Heart left ventricle (tissue), 16 donors: ENCODE data around the gene KCNMA1. TPM values are rescaled to one million over a fixed set of nuclear protein-coding genes. Genes with fewer than 3 reads are reported as not detected.

ENCODE experiments used
- ATAC-seq, 4 donors: fragments of 200-7000 bp; cut with Tn5 transposase; one replicate each; pipeline ENCODE4 v1.9.1; 2020 to 2022; ENCODE audit warnings: moderate library complexity in 4 of 4, mild to moderate bottlenecking in 3 of 4, moderate number of reproducible peaks in 1 of 4
- DNase-seq, 5 donors: peaks; one replicate each; pipeline ENCODE4 v3.0.0-alpha.2; 2020
- H3K27ac ChIP-seq, 12 donors: fragments of 200-600 bp; sonication (generic) in 4 of 12; one replicate each; pipeline versions ENCODE4 v1.5.0 to v1.8.0; 2016 to 2022; ENCODE audit warnings: mild to moderate bottlenecking in 2 of 12
- H3K27me3 ChIP-seq, 9 donors: fragments of 200-600 bp; sonication (generic) in 2 of 9; one replicate each; pipeline versions ENCODE4 v1.5.1 to v1.8.0; 2016 to 2022; ENCODE audit warnings: mild to moderate bottlenecking in 3 of 9
- H3K36me3 ChIP-seq, 9 donors: fragments of 200-600 bp; sonication (generic) in 2 of 9; one replicate each; pipeline versions ENCODE4 v1.5.0 to v1.8.0; 2018 to 2022; ENCODE audit warnings: mild to moderate bottlenecking in 2 of 9
- H3K4me1 ChIP-seq, 12 donors: fragments of 200-600 bp; sonication (generic) in 4 of 12; one replicate each; pipeline versions ENCODE4 v1.5.0 to v1.8.0; 2016 to 2022; ENCODE audit warnings: mild to moderate bottlenecking in 3 of 12
- H3K4me3 ChIP-seq, 12 donors: fragments of 200-600 bp; sonication (generic) in 4 of 12; one replicate each; pipeline versions ENCODE4 v1.5.0 to v1.8.0; 2017 to 2022; ENCODE audit warnings: mild to moderate bottlenecking in 9 of 12, moderate library complexity in 4 of 12
- H3K9me3 ChIP-seq, 12 donors: fragments of 200-600 bp; sonication (generic) in 4 of 12; one replicate each; pipeline versions ENCODE4 v1.5.0 to v1.8.0; 2016 to 2022; ENCODE audit warnings: mild to moderate bottlenecking in 1 of 12
- POLR2A ChIP-seq, 2 donors: fragments of 450-650 bp; IDR thresholded peaks; one replicate each; pipeline ENCODE4 v1.6.1; 2017; ENCODE audit warnings: antibody characterized with exemption in 2 of 2, mild to moderate bottlenecking in 2 of 2, moderate library complexity in 2 of 2
- WGBS, 4 donors: extraction: QIAGEN DNeasy Blood & Tissue Kit in 2 of 4; methylation state at CpG; one replicate each; pipeline versions ENCODE4 v1.1.5 to v1.1.7; 2013 to 2018; 5-methylcytosine and 5-hydroxymethylcytosine counted together
- intact Hi-C, 10 donors: fragments of 100-400 bp; cut with DNase I; formaldehyde crosslinking; loops; one replicate each; pipeline versions ENCODE4 v1.11.1 to v1.14.2; 2022
- polyA plus RNA-seq, 2 donors: library from polyadenylated mRNA; stranded (reverse); fragments of 200-250 nt; gene quantifications; one replicate each; pipeline ENCODE4 v1.2.3, GENCODE V29; 2013
- total RNA-seq, 9 donors: library from RNA; depleted of rRNA in 2 of 9; stranded (reverse); fragments of >200 nt in 2 of 9; fragmentation: NEBNext Ultra II Directional in 3 of 9; extraction: Animal tissue kit (Norgen Biotek cat#: 25700) in 3 of 9; gene quantifications; one replicate each; pipeline versions ENCODE4 v1.1.0 to v1.2.4, GENCODE V29; 2016 to 2023
- TF ChIP-seq, protein P1 (sequence below), 12 donors: fragments of 200-600 bp; sonication (generic) in 4 of 12; IDR thresholded peaks; one replicate each; pipeline versions ENCODE4 v1.5.0 to v1.8.0; 2018 to 2022; ENCODE audit warnings: antibody characterized with exemption in 12 of 12, mild to moderate bottlenecking in 5 of 12
- donor health status: ischemic (EF 13 %, LVEDD 7.1; RV severe dilation, severe dysfunction).
- donor health status: healthy with polysubstance abuse.
- donor health status: DM: no; HTN: yes; CAD: no.
- donor health status: DM: no; HTN: no; CAD: no.
- donor health status: ischemic (EF 25% LVEDD 6.9; RV normal size, moderate dysfunction).
- donor health status: ischemic (EF 25% LVEDD 5.7; RV mildly dilated, moderate dysfunction).
- donor health status: healthy.
- donor health status: DM: yes; HTN: yes; CAD: no.
- donor health status: ischemic (EF 35%, LVEDD 5.7; RV mildly dilated, moderate dysfunction).
- donor health status: nonischemic (EF 11% LVEDD 7.7; RV severe dilation, severe dysfunction).
- donor health status: DM: yes; HTN: yes; CAD: no.
- donor health status: PGD.
- donor health status: ischemic (EF 29% LVEDD 5.4; RV normal size, mild dysfunction).
- donor health status: nonischemic (EF 23%, LVEDD 6.1; RV moderate dilation, normal function).

The KCNMA1 gene
- total and polyA plus RNA-seq, 11 donors: 0.39 to 8.7 (median 1.7) TPM

DNA sequence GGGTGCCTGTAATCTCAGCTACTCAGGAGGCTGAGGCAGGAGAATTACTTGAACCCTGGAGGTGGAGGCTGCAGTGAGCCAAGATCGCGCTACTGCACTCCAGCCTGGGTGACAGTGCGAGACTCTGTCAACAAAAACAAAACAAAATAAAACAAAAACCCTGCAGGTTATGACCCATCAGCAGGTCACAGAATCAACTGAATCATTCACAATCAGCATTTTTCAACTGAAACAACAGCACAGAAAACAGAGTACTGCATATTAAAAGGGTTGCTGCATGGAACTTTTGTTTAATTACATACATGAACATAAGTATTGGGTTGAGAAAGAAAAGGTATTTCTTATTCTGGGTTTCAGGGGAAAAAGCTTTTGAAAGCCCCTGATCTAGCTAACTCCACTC lies 77.6 kb downstream of the KCNMA1 start:
- WGBS, 4 donors: 74 to 98% (median 84%) methylated on average over 3 of the region's 3 CpGs
- intact Hi-C loops: no loop called here
- Histone ChIP-seq H3K27ac (peak overlapping the region in 1 of 12 donors; percentile 64), H3K9me3 (no peaks in the 10 kb centered on the region), H3K4me1 (peaks cover 0 to 11% (median 0%) of the 10 kb centered on the region in 12 donors), H3K36me3 (no peaks in the 10 kb centered on the region), H3K27me3 (peaks cover 0 to 12% (median 3%) of the 10 kb centered on the region in 9 donors), H3K4me3 (no peak overlapping the region)
- TF ChIP-seq POLR2A (IDR thresholded peaks at IDR 0.05): no peak
- TF ChIP-seq, protein P1, sequence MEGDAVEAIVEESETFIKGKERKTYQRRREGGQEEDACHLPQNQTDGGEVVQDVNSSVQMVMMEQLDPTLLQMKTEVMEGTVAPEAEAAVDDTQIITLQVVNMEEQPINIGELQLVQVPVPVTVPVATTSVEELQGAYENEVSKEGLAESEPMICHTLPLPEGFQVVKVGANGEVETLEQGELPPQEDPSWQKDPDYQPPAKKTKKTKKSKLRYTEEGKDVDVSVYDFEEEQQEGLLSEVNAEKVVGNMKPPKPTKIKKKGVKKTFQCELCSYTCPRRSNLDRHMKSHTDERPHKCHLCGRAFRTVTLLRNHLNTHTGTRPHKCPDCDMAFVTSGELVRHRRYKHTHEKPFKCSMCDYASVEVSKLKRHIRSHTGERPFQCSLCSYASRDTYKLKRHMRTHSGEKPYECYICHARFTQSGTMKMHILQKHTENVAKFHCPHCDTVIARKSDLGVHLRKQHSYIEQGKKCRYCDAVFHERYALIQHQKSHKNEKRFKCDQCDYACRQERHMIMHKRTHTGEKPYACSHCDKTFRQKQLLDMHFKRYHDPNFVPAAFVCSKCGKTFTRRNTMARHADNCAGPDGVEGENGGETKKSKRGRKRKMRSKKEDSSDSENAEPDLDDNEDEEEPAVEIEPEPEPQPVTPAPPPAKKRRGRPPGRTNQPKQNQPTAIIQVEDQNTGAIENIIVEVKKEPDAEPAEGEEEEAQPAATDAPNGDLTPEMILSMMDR (IDR thresholded peaks at IDR 0.05): no peak
- no peak for ATAC-seq
- no peak for DNase-seq

- Histone ChIP-seq H3K4me3 (no peak overlapping the region), H3K27ac (peak overlapping the region in 2 of 12 donors; percentile 83 to 89), H3K27me3 (no peaks in the 10 kb centered on the region), H3K9me3 (no peaks in the 10 kb centered on the region), H3K4me1 (peaks cover 0 to 36% (median 0%) of the 10 kb centered on the region in 12 donors), H3K36me3 (no peaks in the 10 kb centered on the region)
- WGBS, 4 donors: 80 to 100% (median 88%) methylated on average over 1 of the region's 1 CpG
- TF ChIP-seq, protein P1 (IDR thresholded peaks at IDR 0.05): no peak
- TF ChIP-seq POLR2A (IDR thresholded peaks at IDR 0.05): no peak
- intact Hi-C loops: no loop called here
- ATAC-seq (no peak), DNase-seq (no peak)
These were observed 80.5 kb downstream of the KCNMA1 start for GRCh38 chr10:77556990-77557601.

DNA sequence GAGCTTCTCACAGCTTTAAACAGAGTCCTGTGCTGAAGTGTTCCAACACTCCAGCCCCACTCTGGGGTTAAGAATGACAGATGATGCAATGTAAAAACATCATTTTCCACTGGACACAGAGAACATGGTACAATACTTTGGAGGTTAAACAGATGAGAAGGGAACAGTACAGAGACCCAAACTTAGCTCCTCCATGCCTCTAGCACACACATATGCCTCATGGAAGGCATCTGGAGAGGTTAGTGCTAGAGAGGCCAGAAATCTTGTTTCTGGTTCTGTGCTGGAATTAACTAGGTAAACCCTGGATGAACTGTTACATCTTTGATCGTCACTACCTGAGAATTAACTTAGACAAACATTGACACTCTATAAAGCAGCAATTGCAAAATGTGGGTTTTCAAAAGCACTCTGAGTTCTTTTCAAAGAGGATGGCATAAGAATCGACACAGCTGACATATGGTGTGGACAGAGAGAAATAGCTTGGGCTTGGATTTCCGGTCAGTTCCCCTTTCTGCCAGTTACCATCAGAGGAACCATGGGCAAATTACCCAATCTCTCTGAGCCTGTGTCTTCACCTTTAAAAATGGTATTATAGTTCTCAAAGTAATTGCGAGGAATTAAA lies 81.9 kb downstream of the KCNMA1 start:
- 85 to 89% (median 86%) methylated on average over 4 of the region's 4 CpGs for WGBS, 4 donors
- peaks cover 0 to 44% (median 0%) of the 10 kb centered on the region in 12 donors for H3K4me1 ChIP-seq
- DNase-seq (no peak), ATAC-seq (peak in 2 of 4 donors; percentile 40 to 65)
- no peak for TF ChIP-seq POLR2A (IDR thresholded peaks at IDR 0.05)
- TF ChIP-seq, protein P1 (IDR thresholded peaks at IDR 0.05): no peak
- intact Hi-C loops: no loop called here
- no peak overlapping the region for H3K4me3 ChIP-seq
- peak overlapping the region in 6 of 12 donors; percentile 3 to 89 (median 48) for H3K27ac ChIP-seq
- H3K36me3 ChIP-seq: no peaks in the 10 kb centered on the region
- no peaks in the 10 kb centered on the region for H3K27me3 ChIP-seq
- H3K9me3 ChIP-seq: no peaks in the 10 kb centered on the region

DNA sequence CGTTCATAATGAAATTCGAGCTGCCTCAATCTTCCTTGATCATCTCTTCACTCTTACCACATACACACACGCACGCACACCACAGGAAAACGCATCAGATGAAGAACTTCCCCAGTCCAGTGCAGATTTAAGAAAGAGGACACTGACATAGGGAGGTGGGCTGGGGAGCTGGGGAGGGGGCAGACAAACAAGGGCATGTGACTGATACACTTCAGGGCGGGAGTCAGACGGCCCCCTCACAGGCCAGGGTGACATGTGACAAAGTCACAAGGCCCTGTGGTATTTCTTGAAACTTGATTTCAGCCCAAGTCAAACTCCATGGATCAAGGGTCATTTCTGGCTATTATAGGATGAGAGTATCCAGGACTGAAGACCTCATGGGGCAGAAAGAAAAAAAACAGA lies 82.6 kb downstream of the KCNMA1 start:
- 57 to 71% (median 62%) methylated on average over 7 of the region's 7 CpGs for WGBS, 4 donors
- Histone ChIP-seq H3K27ac (peak overlapping the region in 6 of 12 donors; percentile 9 to 89 (median 48)), H3K36me3 (no peaks in the 10 kb centered on the region), H3K9me3 (no peaks in the 10 kb centered on the region), H3K4me1 (peaks cover 0 to 44% (median 0%) of the 10 kb centered on the region in 12 donors), H3K27me3 (no peaks in the 10 kb centered on the region), H3K4me3 (no peak overlapping the region)
- no peak for TF ChIP-seq POLR2A (IDR thresholded peaks at IDR 0.05)
- TF ChIP-seq, protein P1 (IDR thresholded peaks at IDR 0.05): no peak
- peak in 2 of 4 donors; percentile 48 to 67 for ATAC-seq
- intact Hi-C loops: no loop called here
- peak in 2 of 5 donors; percentile 20 to 39 for DNase-seq
